Loucy (cell line): ENCODE data around the gene WDR45B.

Experiments
- H2AFZ ChIP-seq: fragments of 200-600 bp; sonication (generic); 2 replicates; pipeline ENCODE4 v1.6.0; 2016; ENCODE audit warnings: antibody characterized with exemption, mild to moderate bottlenecking, low read length, moderate library complexity
- H3F3A ChIP-seq: fragments of 200-600 bp; 2 replicates; pipeline ENCODE4 v1.6.0; 2016; ENCODE audit warnings: antibody characterized with exemption, low read depth, mild to moderate bottlenecking
- H3K27me3 ChIP-seq: fragments of 200-600 bp; sonication (generic); 2 replicates; pipeline ENCODE4 v1.6.1; 2014; ENCODE audit warnings: low read length, mild to moderate bottlenecking; ENCODE audit not compliant: insufficient read depth, poor library complexity, severe bottlenecking
- H3K36me3 ChIP-seq: fragments of 200-600 bp; sonication (generic); 2 replicates; pipeline ENCODE4 v1.6.1; 2016; ENCODE audit warnings: low read length; ENCODE audit not compliant: insufficient read depth
- H3K4me1 ChIP-seq: fragments of 200-600 bp; sonication (generic); 2 replicates; pipeline ENCODE4 v1.5.1; 2014; ENCODE audit warnings: low read length, mild to moderate bottlenecking; ENCODE audit not compliant: insufficient read depth, poor library complexity, severe bottlenecking
- H3K4me2 ChIP-seq: fragments of 200-600 bp; sonication (generic); 2 replicates; pipeline ENCODE4 v1.6.0; 2014; ENCODE audit warnings: antibody characterized with exemption, low read length, low read depth, mild to moderate bottlenecking; ENCODE audit not compliant: poor library complexity, severe bottlenecking
- H3K4me3 ChIP-seq: fragments of 200-600 bp; sonication (generic); 2 replicates; pipeline ENCODE4 v1.5.1; 2014; ENCODE audit warnings: low read length, mild to moderate bottlenecking, mixed read lengths; ENCODE audit not compliant: poor library complexity, severe bottlenecking
- H3K79me2 ChIP-seq: fragments of 200-600 bp; sonication (generic); 2 replicates; pipeline ENCODE4 v1.6.1; 2014; ENCODE audit warnings: low read length; ENCODE audit not compliant: insufficient read depth
- H3K9ac ChIP-seq: fragments of 200-600 bp; sonication (generic); 2 replicates; pipeline ENCODE4 v1.6.0; 2014; ENCODE audit warnings: mild to moderate bottlenecking, low read depth, low read length, moderate library complexity; ENCODE audit not compliant: poor library complexity, severe bottlenecking
- H3K9me2 ChIP-seq: fragments of 200-600 bp; sonication (generic); replicated peaks from 2 replicates; pipeline ENCODE4 v1.6.1; 2016; ENCODE audit warnings: low read depth, low read length, mixed read lengths
- H3K9me3 ChIP-seq: fragments of 200-600 bp; sonication (generic); 2 replicates; pipeline ENCODE4 v1.6.1; 2014; ENCODE audit warnings: mild to moderate bottlenecking, antibody characterized with exemption, low read length, low read depth; ENCODE audit not compliant: insufficient read depth
- H4K20me1 ChIP-seq: fragments of 200-600 bp; sonication (generic); 2 replicates; pipeline ENCODE4 v1.6.0; 2014; ENCODE audit warnings: antibody characterized with exemption, low read length, mild to moderate bottlenecking; ENCODE audit not compliant: insufficient read depth, poor library complexity, severe bottlenecking
- EZH2phosphoT487 ChIP-seq: fragments of 200-600 bp; IDR thresholded peaks from 2 replicates; pipeline ENCODE4 v1.6.1; 2018; ENCODE audit warnings: antibody characterized with exemption, mild to moderate bottlenecking, moderate library complexity, borderline replicate concordance
- TF ChIP-seq, protein P1 (sequence below): fragments of 200-600 bp; sonication (generic); conservative IDR thresholded peaks from 2 replicates; pipeline ENCODE4 v1.5.1; 2014; ENCODE audit warnings: mild to moderate bottlenecking, antibody characterized with exemption, low read length

The WDR45B gene

DNA sequence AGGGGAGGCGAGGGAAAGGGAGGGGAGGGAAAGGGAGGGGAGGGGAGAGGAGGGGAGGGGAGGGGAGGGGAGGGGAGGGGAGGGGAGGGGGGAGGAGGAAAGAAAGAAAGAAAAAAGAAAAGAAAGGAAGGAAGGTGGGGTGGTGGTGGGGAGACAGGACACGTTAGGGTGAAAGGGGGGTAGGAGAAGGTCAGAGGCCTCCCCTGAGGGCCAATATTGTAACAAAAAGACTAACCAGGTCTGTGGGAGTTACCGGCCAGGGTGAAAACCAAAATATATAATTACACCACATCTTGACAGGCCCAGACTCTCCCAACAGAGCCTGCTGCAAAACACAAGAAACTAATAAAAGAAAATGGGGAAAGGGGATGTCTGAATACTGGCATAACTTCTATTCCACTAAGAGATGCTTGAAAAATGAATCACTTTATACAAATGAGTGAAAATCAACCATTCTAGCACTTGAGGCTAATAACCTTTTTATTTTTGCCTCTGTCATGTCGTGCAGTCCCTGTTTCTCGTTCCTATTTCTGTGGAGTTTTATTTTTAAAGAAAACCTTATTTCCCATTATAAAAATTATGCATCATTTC, 10.0 kb downstream of the WDR45B start:
- no peak overlapping the region for H2AFZ ChIP-seq
- TF ChIP-seq, protein P1, sequence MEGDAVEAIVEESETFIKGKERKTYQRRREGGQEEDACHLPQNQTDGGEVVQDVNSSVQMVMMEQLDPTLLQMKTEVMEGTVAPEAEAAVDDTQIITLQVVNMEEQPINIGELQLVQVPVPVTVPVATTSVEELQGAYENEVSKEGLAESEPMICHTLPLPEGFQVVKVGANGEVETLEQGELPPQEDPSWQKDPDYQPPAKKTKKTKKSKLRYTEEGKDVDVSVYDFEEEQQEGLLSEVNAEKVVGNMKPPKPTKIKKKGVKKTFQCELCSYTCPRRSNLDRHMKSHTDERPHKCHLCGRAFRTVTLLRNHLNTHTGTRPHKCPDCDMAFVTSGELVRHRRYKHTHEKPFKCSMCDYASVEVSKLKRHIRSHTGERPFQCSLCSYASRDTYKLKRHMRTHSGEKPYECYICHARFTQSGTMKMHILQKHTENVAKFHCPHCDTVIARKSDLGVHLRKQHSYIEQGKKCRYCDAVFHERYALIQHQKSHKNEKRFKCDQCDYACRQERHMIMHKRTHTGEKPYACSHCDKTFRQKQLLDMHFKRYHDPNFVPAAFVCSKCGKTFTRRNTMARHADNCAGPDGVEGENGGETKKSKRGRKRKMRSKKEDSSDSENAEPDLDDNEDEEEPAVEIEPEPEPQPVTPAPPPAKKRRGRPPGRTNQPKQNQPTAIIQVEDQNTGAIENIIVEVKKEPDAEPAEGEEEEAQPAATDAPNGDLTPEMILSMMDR: no peak
- TF ChIP-seq EZH2phosphoT487: no peak
- H3K4me2 ChIP-seq: no peak overlapping the region
- no peak overlapping the region for H3K9ac ChIP-seq
- no peaks in the 10 kb centered on the region for H3K9me3 ChIP-seq
- H3K9me2 ChIP-seq: no peaks in the 10 kb centered on the region
- H3K79me2 ChIP-seq: peaks cover 98% of the 10 kb centered on the region
- no peaks in the 10 kb centered on the region for H3F3A ChIP-seq
- H3K27me3 ChIP-seq: no peaks in the 10 kb centered on the region
- peaks cover 11% of the 10 kb centered on the region for H3K4me1 ChIP-seq
- H3K4me3 ChIP-seq: no peak overlapping the region
- H3K36me3 ChIP-seq: peaks cover 55% of the 10 kb centered on the region; the same call in 1 of the 2 replicates
- H4K20me1 ChIP-seq: peaks cover 46% of the 10 kb centered on the region

DNA sequence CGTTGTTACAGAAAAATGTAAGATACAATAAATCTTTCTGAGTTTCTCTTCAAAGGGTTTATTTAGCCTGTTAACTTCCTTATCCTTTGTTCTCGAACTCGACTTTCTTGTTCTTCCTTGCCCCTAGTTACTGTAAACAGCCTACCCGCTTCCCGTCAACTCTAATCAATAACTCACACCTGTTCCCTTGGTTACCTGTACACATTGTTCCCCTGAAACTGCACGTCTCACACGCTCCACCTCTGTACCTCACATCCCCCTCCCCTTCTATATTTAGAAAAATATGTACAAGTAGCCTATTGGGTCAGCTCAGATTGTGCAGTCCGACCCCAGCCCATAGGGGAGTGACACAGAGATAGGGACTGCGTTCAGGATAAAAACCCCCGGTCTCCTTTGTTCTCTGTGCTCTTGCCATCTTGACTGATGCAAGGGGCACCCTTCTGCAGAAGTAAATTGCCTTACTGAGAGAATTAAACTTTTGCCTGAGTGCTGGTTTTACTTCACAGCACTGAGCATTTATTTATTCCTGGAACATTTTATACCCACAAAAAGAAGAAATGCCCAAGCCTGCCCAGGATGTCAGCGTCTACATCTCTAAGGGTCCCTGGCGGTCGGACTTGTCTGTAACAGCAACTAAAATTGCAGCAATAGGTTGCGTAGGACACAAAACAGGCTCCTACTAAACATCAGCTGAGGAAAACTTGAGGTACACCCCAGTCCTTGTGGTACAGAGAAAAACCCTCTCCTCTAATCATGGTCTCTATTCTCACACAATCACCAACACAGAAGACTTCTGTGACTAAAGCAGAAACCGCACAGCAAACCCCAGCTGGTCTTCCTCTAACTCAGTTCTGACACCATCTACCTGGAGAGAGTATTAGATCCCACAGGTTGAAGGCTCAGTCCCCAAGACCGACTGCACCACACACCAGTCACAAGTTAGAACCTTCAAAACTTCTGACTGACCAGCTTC, 11.3 kb downstream of the WDR45B start:
- peaks cover 47% of the 10 kb centered on the region for H4K20me1 ChIP-seq
- peaks cover 55% of the 10 kb centered on the region; the same call in 1 of the 2 replicates for H3K36me3 ChIP-seq

DNA sequence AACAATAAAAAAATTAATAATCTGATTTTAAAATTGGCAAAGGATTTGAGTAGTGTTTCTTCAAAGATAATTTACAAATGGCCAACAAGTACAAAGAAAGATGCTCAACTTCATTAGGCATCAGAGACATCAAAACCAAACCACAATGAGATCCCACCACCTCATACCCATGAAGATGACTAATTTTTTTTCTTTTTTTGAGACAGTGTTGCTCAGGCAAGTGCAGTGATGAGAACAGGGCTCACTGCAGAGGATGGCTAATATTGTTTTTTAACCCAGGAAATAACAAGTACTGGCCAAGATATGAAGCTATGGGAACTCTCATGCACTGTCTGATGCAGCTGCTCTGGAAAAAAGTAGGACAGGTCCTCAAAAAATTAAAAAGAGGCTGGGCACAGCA, 14.9 kb downstream of the WDR45B start:
- peaks cover 78% of the 10 kb centered on the region for H3K79me2 ChIP-seq

More for the DNA sequence above, 11.3 kb downstream of the WDR45B start:
- no peak overlapping the region for H3K9ac ChIP-seq
- no peak overlapping the region for H3K4me3 ChIP-seq
- no peak overlapping the region for H3K4me2 ChIP-seq
- H3K79me2 ChIP-seq: peaks cover 98% of the 10 kb centered on the region
- no peaks in the 10 kb centered on the region for H3K27me3 ChIP-seq
- peaks cover 4% of the 10 kb centered on the region for H3K4me1 ChIP-seq
- no peak overlapping the region for H2AFZ ChIP-seq
- H3K9me2 ChIP-seq: no peaks in the 10 kb centered on the region
- no peaks in the 10 kb centered on the region for H3K9me3 ChIP-seq
- H3F3A ChIP-seq: no peaks in the 10 kb centered on the region
- TF ChIP-seq, protein P1: no peak
- no peak for TF ChIP-seq EZH2phosphoT487

More for the DNA sequence above, 14.9 kb downstream of the WDR45B start:
- Histone ChIP-seq H3K36me3 (peaks cover 60% of the 10 kb centered on the region; the same call in 1 of the 2 replicates), H4K20me1 (peaks cover 28% of the 10 kb centered on the region), H3K27me3 (no peaks in the 10 kb centered on the region), H3K4me1 (no peaks in the 10 kb centered on the region), H3K9me2 (no peaks in the 10 kb centered on the region), H3K4me2 (no peak overlapping the region), H3K9ac (no peak overlapping the region), H2AFZ (no peak overlapping the region), H3F3A (no peaks in the 10 kb centered on the region), H3K9me3 (no peaks in the 10 kb centered on the region), H3K4me3 (no peak overlapping the region)
- TF ChIP-seq EZH2phosphoT487: no peak
- TF ChIP-seq, protein P1: no peak
